HG03103 (cell line): ENCODE measurements around the gene WDR86.

Experiments used
- ATAC-seq: cut with Tn5 transposase; IDR thresholded peaks from one replicate; pipeline ENCODE4 v1.9.1; 2021; ENCODE audit warnings: low read depth; ENCODE audit not compliant: unreplicated experiment

WDR86 gene

GRCh38 chr7:151408839-151409666 lies 785 bp downstream of the WDR86 start:
- ATAC-seq = peak; percentile 57

- ATAC-seq = no peak
Measured at GRCh38 chr7:151408498-151408838, 1.4 kb downstream of the WDR86 start.

GRCh38 chr7:151406886-151407583 lies 2.8 kb downstream of the WDR86 start:
- ATAC-seq = no peak

GRCh38 chr7:151406051-151406875 lies 3.6 kb downstream of the WDR86 start:
- ATAC-seq = no peak

- no peak for ATAC-seq
Measured at GRCh38 chr7:151405588-151405987, 4.2 kb downstream of the WDR86 start.

GRCh38 chr7:151405056-151405455 lies 4.8 kb downstream of the WDR86 start:
- ATAC-seq = no peak

- no peak for ATAC-seq
Measured at GRCh38 chr7:151404216-151405011, 5.4 kb downstream of the WDR86 start.

DNA sequence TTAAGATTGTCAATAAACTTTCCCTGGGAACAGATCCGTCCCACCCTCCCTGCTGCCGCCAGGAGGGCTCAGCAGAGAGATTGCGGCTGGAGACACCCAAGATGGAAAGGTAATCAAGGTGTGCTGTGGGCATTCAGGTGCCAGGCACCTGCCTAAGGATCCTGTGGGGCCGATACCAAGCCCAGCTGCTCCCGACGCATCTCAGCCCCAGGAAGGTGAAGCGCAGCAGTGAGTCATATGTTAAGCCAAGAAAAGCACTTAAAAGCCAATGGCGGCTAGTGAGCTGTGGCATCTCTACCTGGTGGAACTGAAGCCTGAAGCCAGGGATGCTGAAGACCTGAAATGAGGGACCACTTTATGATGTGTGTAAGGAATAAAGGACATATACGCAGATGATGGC lies 6.1 kb downstream of the WDR86 start:
- ATAC-seq = no peak

DNA sequence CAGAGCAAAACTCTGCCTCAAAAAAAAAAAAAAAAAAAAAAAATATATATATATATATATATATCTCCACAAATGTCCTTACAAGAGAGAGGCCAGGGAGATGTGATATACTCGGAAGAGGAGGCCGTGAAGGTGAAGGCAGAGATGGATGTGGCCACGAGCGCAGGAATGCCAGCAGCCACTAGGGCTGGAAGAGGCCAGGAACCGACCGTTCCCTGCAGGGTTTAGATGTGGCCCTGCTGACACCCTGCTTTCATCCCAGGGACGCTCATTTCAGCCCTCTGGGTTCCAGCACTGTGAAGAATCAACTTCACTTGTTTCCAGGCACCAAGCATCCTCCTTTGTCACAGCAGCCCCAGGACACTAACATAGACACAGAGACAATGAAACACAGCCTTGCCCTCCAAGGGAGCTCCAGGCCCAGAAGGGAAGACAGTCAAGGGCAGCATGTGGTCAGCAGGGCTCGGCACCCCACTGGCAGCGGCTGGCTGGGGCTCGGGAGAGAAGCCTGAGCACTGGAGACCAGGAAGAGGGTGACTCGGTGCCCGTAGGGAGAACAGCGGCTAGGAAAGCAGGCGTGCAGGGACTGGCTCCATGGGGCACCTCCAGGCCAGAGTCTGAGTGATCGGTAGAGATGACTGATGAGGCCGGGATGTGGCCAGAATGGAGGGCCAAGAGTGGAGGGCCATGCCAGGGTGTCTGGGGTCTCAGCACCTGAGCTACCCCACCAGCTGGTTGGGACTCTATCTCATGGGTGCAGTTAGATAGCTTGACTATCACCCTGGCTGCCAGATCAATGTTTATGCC lies 7.6 kb downstream of the WDR86 start:
- ATAC-seq = no peak

GRCh38 chr7:151400626-151401315 lies 9.1 kb downstream of the WDR86 start:
- peak; percentile 87 for ATAC-seq

DNA sequence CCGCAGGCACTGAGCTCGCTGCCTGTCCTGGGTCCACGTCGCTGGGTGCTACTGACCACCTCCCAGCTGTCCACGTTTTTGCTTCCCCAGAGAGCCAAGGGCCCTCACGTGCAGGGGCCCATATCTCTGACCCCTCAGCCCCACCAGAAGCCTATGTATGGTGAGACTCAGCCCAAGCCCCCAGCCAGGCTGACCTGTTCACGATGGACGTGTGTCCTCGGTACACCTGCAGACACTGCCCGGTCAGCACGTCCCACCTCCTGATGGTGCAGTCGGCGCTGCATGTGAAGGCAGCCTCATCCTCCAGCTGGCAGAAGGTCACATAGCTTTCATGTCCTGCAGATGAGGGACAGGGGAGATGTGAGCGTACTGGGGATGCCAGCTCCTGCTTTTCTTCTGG lies 9.9 kb downstream of the WDR86 start:
- no peak for ATAC-seq

GRCh38 chr7:151399305-151399601 lies 10.6 kb downstream of the WDR86 start:
- ATAC-seq = no peak

- ATAC-seq = no peak
Measured at GRCh38 chr7:151398446-151399304, 11.2 kb downstream of the WDR86 start.

DNA sequence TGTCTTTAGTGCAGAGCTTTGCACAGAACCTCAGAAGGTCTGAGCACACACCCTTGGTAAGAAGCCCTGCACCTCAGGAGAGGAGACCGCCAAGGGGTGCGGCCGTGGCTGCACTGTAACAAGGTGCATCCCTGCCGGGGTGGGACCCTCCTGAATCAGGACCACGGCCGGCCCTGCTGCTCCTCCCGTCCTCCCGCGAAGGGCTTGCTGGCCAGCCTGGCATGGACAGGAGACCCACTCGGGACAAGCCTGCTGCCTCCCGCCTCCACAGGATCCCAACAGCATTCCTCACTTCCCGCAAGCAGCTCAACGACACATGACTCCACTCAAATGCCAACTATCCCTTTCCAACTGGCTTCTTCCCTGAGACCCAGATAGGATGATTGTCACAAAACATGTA lies 12.8 kb downstream of the WDR86 start:
- ATAC-seq = no peak

GRCh38 chr7:151396328-151396970 lies 13.4 kb downstream of the WDR86 start:
- no peak for ATAC-seq

DNA sequence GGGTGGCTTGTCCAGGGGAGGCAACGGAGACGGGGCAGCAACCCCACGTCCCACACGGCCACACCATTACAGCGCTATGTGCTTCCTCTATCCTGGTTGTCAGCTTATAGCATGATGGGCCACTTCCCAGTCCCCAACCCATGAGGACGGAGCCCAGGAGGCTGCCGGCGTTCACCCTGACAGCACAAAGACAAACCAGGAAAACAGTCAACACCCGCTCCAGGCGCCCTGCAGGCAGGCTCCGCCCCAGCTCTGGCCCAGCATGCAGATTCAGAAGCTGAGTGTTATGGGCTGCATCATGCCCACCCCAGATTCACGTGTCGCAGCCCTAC lies 14.8 kb downstream of the WDR86 start:
- no peak for ATAC-seq

DNA sequence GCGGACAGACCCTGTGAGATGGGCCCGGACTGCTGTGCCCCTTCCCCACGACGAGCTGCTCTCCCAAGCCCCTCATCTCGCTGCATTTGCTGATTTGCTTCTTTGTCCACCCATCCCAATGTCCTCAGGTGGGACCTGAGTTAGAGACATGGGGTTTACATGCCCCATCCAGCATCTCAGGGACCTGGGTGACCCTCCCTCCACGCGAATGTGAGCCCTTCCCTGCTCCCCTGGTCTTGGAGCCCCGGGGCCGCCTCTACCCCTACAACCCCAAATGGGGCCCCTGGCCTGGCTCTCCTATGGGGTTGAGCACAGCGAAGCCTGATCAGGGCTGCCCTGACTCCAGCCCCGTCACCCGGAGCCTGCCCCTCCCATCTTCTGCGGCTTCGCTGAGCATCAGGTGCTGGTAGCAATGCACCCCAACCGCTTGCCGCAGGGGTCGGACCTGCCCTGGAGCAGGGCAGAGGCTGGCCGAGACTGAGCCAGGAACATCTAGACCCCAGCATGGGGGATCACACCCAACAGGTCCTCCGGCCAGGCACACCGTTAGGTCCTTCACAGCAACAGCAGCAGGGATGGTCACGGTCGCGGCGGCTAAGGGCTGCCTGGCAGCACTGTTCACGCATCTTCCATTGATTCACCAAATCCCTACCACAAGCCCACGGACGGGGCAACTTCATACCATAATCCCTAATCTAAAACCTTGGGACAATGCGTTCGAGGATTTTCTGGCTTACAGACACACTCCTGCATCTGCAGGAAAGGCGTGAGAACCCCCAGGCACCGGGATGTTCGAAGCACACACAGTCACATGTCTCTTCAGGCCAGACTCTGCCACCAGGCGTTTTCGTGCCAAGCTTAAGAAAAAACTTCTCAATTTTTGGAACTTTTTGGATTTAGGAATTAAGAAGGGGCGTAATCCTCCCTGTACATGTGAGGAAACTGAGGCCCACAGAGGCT lies 15.5 kb downstream of the WDR86 start:
- ATAC-seq = no peak
